Karpas-422 (cell line): ENCODE results near the gene MAGI1. TPM values are rescaled to one million over a fixed set of nuclear protein-coding genes. Genes with fewer than 3 reads are reported as not detected.
A peak's percentile ranks its signal among the peaks of the same experiment; 100 is the strongest.

Source experiments
- DNase-seq: peaks from one replicate; pipeline ENCODE4 v3.0.0-alpha.2; 2015
- H2AFZ ChIP-seq: fragments of 200-600 bp; sonication (generic); 2 replicates; pipeline ENCODE4 v1.6.1; 2014; ENCODE audit warnings: antibody characterized with exemption, low read length, mixed read lengths
- H3K27ac ChIP-seq: fragments of 200-600 bp; sonication (generic); 2 replicates; pipeline ENCODE4 v1.5.1; 2014; ENCODE audit warnings: mild to moderate bottlenecking, low read length, moderate library complexity
- H3K27me3 ChIP-seq: fragments of 200-600 bp; sonication (generic); 2 replicates; pipeline ENCODE4 v1.6.1; 2014; ENCODE audit warnings: low read length, mixed read lengths
- H3K36me3 ChIP-seq: fragments of 200-600 bp; sonication (generic); 2 replicates; pipeline ENCODE4 v1.6.1; 2014; ENCODE audit warnings: low read length, mixed read lengths; ENCODE audit not compliant: insufficient read depth
- H3K4me1 ChIP-seq: fragments of 200-600 bp; sonication (generic); 2 replicates; pipeline ENCODE4 v1.6.1; 2014; ENCODE audit warnings: mild to moderate bottlenecking, low read length, mixed read lengths
- H3K4me2 ChIP-seq: fragments of 200-600 bp; sonication (generic); 2 replicates; pipeline ENCODE4 v1.6.1; 2014; ENCODE audit warnings: low read length, low read depth, mild to moderate bottlenecking; ENCODE audit not compliant: poor library complexity, severe bottlenecking
- H3K4me3 ChIP-seq: fragments of 200-600 bp; sonication (generic); 2 replicates; pipeline ENCODE4 v1.5.1; 2014; ENCODE audit warnings: mild to moderate bottlenecking, antibody characterized with exemption, low read length, mixed read lengths
- H3K79me2 ChIP-seq: fragments of 200-600 bp; sonication (generic); 2 replicates; pipeline ENCODE4 v1.6.1; 2014; ENCODE audit warnings: mild to moderate bottlenecking, low read length, mixed read lengths
- H3K9ac ChIP-seq: fragments of 200-600 bp; sonication (generic); 2 replicates; pipeline ENCODE4 v1.6.0; 2014; ENCODE audit warnings: low read length
- H3K9me2 ChIP-seq: fragments of 200-600 bp; sonication (generic), shearing (Covaris generic); replicated peaks from 2 replicates; pipeline ENCODE4 v1.6.0; 2014; ENCODE audit warnings: mild to moderate bottlenecking, low read length, moderate library complexity; ENCODE audit not compliant: insufficient read depth
- H3K9me3 ChIP-seq: fragments of 300-700, 200-600 bp; sonication (generic); 2 replicates; pipeline ENCODE4 v1.6.1; 2014; ENCODE audit warnings: low read length, mixed read lengths
- H4K20me1 ChIP-seq: fragments of 200-600 bp; sonication (generic); 2 replicates; pipeline ENCODE4 v1.6.1; 2014; ENCODE audit warnings: mild to moderate bottlenecking, antibody characterized with exemption, low read length, low read depth; ENCODE audit not compliant: insufficient read depth
- total RNA-seq: library from RNA; depleted of rRNA; stranded (reverse); fragments of >200 nt; shearing (Covaris generic); gene quantifications from 2 replicates; pipeline ENCODE4 v1.2.3, GENCODE V29; 2014; ENCODE audit warnings: low replicate concordance

The MAGI1 gene
- total RNA-seq, 1 experiment from 2014 or later: 0.71 TPM

DNA sequence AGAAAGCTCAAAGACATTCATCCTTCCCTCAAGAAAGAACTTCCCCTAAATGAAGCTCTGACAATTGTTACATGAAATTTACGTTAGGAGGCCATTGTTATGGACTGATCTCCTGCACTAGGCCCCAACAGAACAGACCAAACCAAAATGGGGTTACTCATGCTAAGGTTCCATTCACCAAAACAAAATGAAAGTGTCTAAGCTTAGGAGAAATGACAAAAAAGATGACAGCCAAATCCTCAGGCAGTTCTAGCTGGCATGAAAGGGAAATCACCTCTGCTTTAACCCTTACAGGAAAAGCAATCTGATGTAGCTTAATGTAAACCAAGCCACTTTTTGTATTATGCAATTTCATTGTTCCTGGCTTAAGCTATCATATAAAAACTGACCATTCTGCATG lies 271.2 kb downstream of the MAGI1 start:
- Histone ChIP-seq H3K79me2 (no peaks in the 10 kb centered on the region), H3K4me3 (no peak overlapping the region), H3K36me3 (no peaks in the 10 kb centered on the region), H3K27ac (no peak overlapping the region), H3K9me3 (no peaks in the 10 kb centered on the region), H3K27me3 (no peaks in the 10 kb centered on the region), H2AFZ (no peak overlapping the region), H3K9me2 (no peaks in the 10 kb centered on the region), H3K4me1 (no peaks in the 10 kb centered on the region), H3K4me2 (no peak overlapping the region), H4K20me1 (no peaks in the 10 kb centered on the region), H3K9ac (no peak overlapping the region)
- no peak for DNase-seq

DNA sequence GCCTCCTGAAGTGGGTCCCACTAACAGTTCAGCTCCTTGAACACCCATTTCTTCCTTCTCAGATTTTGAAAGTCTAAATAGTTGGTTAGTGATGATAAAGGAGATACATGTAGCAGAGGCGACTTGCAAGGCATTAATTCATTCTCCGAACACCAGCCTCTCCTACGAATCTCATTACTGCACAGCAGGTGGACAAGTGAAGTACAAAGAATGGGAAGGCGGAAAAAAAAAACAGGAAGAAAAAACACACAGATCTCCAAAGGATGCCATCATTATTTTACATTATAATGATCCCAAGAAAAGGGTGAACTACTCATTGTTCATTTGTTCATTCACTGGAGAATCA lies 276.5 kb downstream of the MAGI1 start:
- Histone ChIP-seq H3K4me3 (no peak overlapping the region), H3K9me3 (no peaks in the 10 kb centered on the region), H3K4me2 (no peak overlapping the region), H3K27me3 (no peaks in the 10 kb centered on the region), H3K9me2 (no peaks in the 10 kb centered on the region), H3K9ac (no peak overlapping the region), H2AFZ (no peak overlapping the region), H4K20me1 (no peaks in the 10 kb centered on the region), H3K4me1 (no peaks in the 10 kb centered on the region), H3K79me2 (no peaks in the 10 kb centered on the region), H3K36me3 (no peaks in the 10 kb centered on the region), H3K27ac (no peak overlapping the region)
- no peak for DNase-seq

DNA sequence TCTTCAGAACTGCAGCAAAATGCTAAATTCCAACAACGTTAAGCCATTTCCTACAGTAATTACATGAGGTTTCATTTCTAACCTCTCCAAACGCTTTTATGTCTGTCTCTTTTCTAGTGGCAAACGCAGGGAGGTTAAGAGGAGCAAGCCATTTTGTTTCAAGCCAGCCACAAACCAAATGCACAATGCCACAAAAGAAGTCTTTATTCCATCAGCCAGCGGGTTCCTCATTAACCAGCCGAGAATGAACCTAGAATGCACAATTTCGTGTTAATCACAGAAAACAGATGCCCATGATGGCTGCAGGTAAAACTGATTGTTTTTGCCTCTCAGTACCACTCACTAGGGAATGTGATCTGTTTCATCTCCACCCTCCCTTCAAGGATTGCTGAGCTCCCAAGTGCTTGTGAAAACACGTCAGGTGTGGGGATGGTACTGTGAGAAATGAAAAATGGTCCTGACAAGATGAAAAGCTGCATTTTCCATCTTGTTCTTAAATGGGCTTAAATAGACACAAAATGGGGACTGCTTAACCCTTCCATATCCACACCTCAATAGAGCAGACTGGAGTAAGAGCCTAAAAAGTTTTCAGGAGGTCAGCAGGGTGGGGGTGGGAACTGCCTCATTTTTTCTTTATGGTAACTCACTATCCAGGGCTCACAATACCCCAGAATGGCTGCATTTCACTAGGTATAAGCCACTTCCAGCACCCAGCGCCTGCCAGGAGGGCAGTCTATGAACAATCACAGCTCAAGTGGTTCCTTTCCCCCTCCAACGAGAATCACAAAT lies 277.1 kb downstream of the MAGI1 start:
- H3K36me3 ChIP-seq: no peaks in the 10 kb centered on the region
- DNase-seq: no peak
- no peaks in the 10 kb centered on the region for H3K9me2 ChIP-seq
- H3K4me2 ChIP-seq: no peak overlapping the region
- no peaks in the 10 kb centered on the region for H3K27me3 ChIP-seq
- H4K20me1 ChIP-seq: no peaks in the 10 kb centered on the region
- no peak overlapping the region for H2AFZ ChIP-seq
- H3K27ac ChIP-seq: no peak overlapping the region
- no peaks in the 10 kb centered on the region for H3K79me2 ChIP-seq
- no peak overlapping the region for H3K4me3 ChIP-seq
- no peak overlapping the region for H3K9ac ChIP-seq
- no peaks in the 10 kb centered on the region for H3K4me1 ChIP-seq
- no peaks in the 10 kb centered on the region for H3K9me3 ChIP-seq

DNA sequence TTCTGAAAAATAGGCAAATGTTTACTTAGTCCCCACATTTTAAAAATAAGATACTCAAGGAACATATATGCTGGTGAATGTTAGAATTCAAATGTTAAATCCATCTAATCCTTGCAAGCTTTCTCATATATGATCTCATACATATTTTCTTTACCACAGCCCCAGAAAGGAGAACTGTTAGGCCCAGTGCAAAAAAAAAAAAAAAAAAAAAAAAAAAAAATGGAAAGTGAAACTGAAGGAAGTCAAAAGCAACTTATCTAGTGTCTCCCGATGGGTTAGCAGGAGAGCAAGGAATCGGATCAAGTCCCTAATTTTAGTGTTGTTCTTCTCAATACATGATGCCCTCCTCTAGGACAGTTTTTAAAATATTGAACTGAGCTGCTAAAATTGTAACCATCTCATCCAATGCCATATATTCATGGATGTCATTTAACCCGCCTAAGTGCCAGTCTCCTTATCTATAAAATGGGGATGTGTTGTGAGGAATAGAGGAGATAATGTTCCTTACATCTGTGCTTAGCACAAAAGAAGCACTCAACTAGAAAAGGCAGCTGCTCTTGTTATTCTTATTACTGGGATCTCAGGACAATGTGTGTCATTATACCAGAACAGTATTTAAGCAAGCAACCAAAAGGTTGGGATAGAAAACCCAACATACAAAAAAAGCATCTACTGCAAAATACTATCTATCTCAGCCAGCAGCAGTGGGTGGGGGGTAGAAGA lies 279.7 kb downstream of the MAGI1 start:
- no peaks in the 10 kb centered on the region for H3K79me2 ChIP-seq
- H3K27me3 ChIP-seq: no peaks in the 10 kb centered on the region
- H3K4me1 ChIP-seq: no peaks in the 10 kb centered on the region
- H3K27ac ChIP-seq: no peak overlapping the region
- no peaks in the 10 kb centered on the region for H4K20me1 ChIP-seq
- H3K9me2 ChIP-seq: no peaks in the 10 kb centered on the region
- H3K9ac ChIP-seq: no peak overlapping the region
- DNase-seq: no peak
- H3K4me2 ChIP-seq: no peak overlapping the region
- H3K36me3 ChIP-seq: no peaks in the 10 kb centered on the region
- H3K9me3 ChIP-seq: no peaks in the 10 kb centered on the region
- no peak overlapping the region for H3K4me3 ChIP-seq
- no peak overlapping the region for H2AFZ ChIP-seq

DNA sequence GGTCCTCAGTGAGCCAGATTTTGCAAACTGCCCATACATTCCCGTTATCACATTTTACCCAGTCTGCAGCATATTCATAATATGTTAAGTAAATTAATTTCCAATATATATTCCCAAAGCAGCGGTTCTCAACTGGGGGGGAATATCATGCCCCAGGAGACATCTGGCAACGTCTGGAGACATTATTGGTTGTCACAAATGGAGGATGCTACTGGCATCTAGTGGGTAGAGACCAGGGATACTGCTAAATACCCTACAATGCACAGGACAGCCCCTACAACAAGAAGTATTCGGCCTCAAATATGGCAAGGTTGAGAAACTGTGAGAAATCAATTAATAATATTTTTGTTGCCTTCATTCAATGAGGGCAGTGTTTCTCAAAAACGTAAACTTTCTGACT lies 280.3 kb downstream of the MAGI1 start:
- no peaks in the 10 kb centered on the region for H3K9me3 ChIP-seq
- no peaks in the 10 kb centered on the region for H3K36me3 ChIP-seq
- no peak overlapping the region for H3K4me2 ChIP-seq
- H2AFZ ChIP-seq: no peak overlapping the region
- DNase-seq: no peak
- H3K9ac ChIP-seq: no peak overlapping the region
- no peak overlapping the region for H3K4me3 ChIP-seq
- no peaks in the 10 kb centered on the region for H3K27me3 ChIP-seq
- no peak overlapping the region for H3K27ac ChIP-seq
- no peaks in the 10 kb centered on the region for H4K20me1 ChIP-seq
- no peaks in the 10 kb centered on the region for H3K79me2 ChIP-seq
- no peaks in the 10 kb centered on the region for H3K4me1 ChIP-seq
- H3K9me2 ChIP-seq: no peaks in the 10 kb centered on the region

DNA sequence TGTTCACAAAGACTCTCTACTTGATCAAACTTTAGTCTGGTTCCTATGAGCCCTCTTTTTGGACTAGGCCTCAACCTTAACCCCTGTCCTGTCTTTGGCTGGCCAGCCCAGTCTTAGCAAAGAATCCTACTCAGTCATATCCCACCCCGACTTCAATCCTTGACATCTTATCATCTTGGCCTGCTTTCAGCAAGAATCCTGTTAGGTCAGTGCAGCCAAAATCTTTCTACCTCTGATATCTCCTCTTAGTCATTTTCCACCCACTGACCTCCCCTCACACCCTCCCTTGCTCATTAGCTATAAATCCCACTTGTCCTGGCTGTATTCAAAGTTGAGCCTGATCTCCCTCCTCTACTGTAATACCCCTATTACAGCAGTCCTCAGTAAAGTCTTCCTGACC lies 286.1 kb downstream of the MAGI1 start:
- H3K4me1 ChIP-seq: no peaks in the 10 kb centered on the region
- H4K20me1 ChIP-seq: no peaks in the 10 kb centered on the region
- no peak overlapping the region for H3K9ac ChIP-seq

DNA sequence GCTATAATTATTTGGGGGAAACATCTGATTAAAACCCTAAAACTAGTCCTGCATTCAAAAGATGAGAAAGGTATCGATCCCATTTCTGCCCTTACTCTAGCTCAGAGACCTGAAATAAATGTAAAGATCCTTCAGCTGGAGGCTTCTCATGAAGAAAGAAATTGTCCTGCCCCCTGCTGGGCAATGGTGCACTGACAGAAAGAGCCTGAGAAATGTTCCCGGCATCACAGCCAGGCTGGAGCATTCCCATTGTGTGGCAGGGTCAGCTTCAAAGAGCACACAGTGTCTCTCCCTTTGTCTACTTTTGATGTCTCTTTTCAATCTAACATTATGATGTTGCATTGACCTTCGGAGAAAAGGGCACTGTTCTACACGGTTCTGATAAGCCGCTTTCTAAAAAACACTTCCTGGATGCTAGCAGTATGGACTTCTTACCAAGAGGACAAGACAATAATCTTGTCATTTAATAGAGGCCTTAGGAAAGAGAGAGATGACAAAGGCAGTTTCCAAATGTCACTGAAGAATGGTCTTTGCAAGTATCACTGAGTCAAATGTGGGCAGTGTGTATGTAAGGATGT lies 287.5 kb downstream of the MAGI1 start:
- DNase-seq: peak; percentile 68
- H3K79me2 ChIP-seq: no peaks in the 10 kb centered on the region

More for the DNA sequence above, 286.1 kb downstream of the MAGI1 start:
- H2AFZ ChIP-seq: no peak overlapping the region
- no peak for DNase-seq
- H3K27me3 ChIP-seq: no peaks in the 10 kb centered on the region
- H3K9me2 ChIP-seq: no peaks in the 10 kb centered on the region
- H3K9me3 ChIP-seq: no peaks in the 10 kb centered on the region
- no peak overlapping the region for H3K4me2 ChIP-seq
- no peak overlapping the region for H3K4me3 ChIP-seq
- H3K36me3 ChIP-seq: no peaks in the 10 kb centered on the region
- H3K27ac ChIP-seq: no peak overlapping the region
- no peaks in the 10 kb centered on the region for H3K79me2 ChIP-seq

DNA sequence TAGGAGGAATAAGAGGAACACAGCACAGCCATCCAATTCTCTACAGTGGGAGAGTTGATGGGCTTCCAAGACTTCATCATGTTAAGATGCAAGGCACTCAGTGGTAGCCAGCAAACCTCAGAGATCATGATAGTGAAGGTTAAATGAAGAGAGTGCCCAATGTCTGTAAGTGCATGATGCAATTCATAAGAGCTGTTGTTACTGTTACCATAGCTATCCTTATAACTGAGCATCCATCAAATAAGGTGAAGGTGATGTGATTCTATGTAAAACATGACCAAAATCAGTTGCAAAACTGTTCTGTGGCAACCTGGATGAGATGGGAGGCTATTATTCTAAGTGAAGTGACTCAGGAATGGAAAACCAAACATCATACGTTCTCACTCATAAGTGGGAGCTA lies 289.7 kb downstream of the MAGI1 start:
- no peak overlapping the region for H3K9ac ChIP-seq
- no peaks in the 10 kb centered on the region for H3K36me3 ChIP-seq
- H3K4me1 ChIP-seq: no peaks in the 10 kb centered on the region
- H2AFZ ChIP-seq: no peak overlapping the region
- H3K27me3 ChIP-seq: no peaks in the 10 kb centered on the region
- H3K4me3 ChIP-seq: no peak overlapping the region
- no peaks in the 10 kb centered on the region for H4K20me1 ChIP-seq
- no peak overlapping the region for H3K27ac ChIP-seq
- no peaks in the 10 kb centered on the region for H3K9me3 ChIP-seq
- no peak overlapping the region for H3K4me2 ChIP-seq
- DNase-seq: no peak
- no peaks in the 10 kb centered on the region for H3K79me2 ChIP-seq
- no peaks in the 10 kb centered on the region for H3K9me2 ChIP-seq

More for the DNA sequence above, 287.5 kb downstream of the MAGI1 start:
- H3K9me2 ChIP-seq: no peaks in the 10 kb centered on the region
- no peak overlapping the region for H3K27ac ChIP-seq
- H4K20me1 ChIP-seq: no peaks in the 10 kb centered on the region
- no peak overlapping the region for H2AFZ ChIP-seq
- H3K9me3 ChIP-seq: no peaks in the 10 kb centered on the region
- H3K9ac ChIP-seq: no peak overlapping the region
- no peaks in the 10 kb centered on the region for H3K4me1 ChIP-seq
- no peaks in the 10 kb centered on the region for H3K27me3 ChIP-seq
- H3K4me2 ChIP-seq: no peak overlapping the region
- H3K36me3 ChIP-seq: no peaks in the 10 kb centered on the region
- no peak overlapping the region for H3K4me3 ChIP-seq
